Measurements from ENCODE around the gene FGF1.

- no peak for TF ChIP-seq POLR2AphosphoS5 (IDR thresholded peaks at IDR 0.05; ENCODE audit: low read depth, low read length)
- TF ChIP-seq, protein P1, sequence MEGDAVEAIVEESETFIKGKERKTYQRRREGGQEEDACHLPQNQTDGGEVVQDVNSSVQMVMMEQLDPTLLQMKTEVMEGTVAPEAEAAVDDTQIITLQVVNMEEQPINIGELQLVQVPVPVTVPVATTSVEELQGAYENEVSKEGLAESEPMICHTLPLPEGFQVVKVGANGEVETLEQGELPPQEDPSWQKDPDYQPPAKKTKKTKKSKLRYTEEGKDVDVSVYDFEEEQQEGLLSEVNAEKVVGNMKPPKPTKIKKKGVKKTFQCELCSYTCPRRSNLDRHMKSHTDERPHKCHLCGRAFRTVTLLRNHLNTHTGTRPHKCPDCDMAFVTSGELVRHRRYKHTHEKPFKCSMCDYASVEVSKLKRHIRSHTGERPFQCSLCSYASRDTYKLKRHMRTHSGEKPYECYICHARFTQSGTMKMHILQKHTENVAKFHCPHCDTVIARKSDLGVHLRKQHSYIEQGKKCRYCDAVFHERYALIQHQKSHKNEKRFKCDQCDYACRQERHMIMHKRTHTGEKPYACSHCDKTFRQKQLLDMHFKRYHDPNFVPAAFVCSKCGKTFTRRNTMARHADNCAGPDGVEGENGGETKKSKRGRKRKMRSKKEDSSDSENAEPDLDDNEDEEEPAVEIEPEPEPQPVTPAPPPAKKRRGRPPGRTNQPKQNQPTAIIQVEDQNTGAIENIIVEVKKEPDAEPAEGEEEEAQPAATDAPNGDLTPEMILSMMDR (IDR thresholded peaks at IDR 0.05) = no peak
- no peak for TF ChIP-seq SIN3A (IDR thresholded peaks at IDR 0.05; ENCODE audit: borderline replicate concordance, insufficient read depth, low read depth, low read length)
- no peak for TF ChIP-seq REST (IDR thresholded peaks at IDR 0.05; ENCODE audit: insufficient read depth in 1 of 2, low read depth in 2 of 2, low read length in 1 of 2)
These were observed 113.9 kb downstream of the FGF1 start for GRCh38 chr5:142572006-142572405.

Data from Panc1 (cell line).